ENCODE data around the gene TBC1D8. TPM values are rescaled to one million over a fixed set of nuclear protein-coding genes. Genes with fewer than 3 reads are reported as not detected.

TBC1D8 gene
- polyA plus RNA-seq, 1 donor = 45.3 TPM

DNA sequence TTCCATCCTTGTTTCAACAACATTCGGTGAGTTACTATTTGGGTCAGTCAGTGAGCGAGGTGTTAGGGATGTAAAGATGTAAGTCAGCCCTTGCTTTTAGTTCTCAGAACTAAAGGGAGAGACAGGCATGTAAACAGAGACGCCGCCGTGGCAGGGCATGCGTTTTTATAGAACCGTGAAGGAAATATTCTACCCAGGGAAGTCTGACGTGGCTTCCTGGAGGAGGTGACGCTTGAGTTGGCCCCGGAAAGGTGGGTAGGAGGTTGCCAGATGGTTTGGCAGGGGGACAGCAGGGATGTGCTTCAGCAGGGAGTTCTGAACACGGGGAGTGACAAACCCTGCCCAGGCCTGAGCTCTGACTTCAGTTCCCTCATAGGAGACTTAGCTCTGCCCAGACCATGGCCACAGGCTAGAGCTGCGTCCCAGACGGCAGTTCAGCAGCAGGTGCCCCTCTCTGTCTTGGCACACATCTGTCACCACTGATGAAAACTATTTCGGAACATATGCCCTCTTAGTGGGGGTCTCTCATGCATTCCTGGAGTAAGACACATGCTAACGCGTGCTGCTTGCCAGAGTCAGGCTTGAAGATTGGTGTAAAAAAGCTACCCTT lies 172.5 kb downstream of the TBC1D8 start:
- no peak for DNase-seq

DNA sequence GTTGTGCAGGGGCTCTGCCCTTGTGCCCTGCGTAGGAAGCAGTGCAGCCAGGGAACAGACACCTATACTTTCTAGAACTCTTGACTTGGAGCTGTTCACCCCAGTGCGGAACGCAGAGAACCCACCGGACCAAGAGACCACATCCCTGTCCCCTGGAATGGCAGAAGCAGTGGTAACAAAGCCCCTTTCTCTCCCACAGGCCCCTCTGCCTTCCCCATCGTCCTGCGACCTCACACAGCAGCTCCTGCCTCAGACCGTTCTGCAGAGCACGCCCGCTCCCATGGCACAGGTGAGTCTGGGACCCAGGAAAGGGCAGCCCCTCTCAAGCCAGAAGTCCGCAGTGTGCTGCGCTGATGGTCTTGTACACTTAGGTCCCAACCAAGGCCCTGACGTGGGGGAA lies 173.7 kb downstream of the TBC1D8 start:
- no peak for DNase-seq

DNA sequence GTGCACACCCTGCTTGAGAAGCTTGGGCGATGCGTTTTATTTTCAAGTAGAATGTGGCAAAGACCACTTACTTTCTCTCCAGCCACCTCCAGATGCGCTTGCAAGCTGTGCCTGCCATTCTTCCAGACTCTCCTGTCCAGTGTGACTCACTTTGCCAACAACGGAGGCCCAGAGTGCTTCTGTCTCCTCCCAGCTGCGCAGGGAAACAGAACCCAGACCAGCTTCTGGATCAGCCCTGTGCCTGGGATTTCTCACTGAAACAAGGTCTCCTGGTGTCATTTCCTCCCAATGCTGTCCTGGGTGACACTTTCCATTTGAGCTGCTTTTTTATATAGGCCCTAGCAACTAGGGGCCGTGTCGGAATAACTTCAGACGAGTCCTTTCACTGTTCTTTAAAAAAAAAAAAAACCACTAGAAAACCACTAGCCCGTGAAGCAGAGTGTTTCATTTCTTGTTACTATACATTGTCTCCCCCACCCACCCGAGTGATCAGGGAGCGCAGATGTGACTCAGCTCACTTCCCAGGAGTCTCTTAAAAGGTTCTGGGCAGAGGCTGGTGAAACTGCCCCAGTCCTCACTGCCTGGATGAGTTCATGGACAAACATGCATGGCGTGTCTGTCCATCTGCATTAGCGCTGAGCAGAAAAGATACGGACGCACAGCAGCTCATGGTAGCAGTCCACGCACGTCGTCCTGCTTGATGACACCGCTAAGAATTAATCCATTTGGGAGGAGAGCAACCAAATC lies 174.4 kb downstream of the TBC1D8 start:
- no peak for DNase-seq

DNA sequence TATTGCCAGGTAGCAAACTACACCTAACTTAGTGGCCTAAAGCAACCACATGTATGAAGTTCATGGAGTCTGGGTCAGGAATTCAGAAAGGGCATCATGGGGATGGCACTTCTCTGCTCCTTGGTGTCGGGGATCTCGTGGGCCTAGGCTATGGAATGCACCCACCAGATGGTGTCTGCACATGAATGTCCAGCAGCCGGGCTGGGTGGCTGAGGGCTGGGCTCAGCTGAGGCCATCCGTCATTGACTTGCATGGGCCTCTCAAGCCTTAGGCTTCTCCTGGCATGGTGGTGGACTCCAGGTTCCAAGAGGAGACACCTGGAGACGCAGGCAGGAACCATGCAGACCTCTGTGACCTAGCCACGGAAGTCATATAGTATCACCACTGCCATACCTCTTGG lies 175.1 kb downstream of the TBC1D8 start:
- DNase-seq = no peak

DNA sequence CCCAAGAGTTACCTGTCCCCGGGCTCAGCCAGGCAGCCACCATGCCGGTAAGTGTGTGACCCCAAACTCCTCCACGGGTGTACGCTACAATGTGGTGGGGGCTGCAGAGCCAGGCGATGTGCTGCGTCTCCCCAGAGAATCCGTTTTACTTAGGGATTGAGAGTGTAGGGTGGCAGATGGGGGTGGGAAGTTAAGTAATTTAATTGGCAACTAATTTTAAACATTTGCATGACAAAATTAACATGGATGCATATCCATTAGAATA lies 175.7 kb downstream of the TBC1D8 start:
- DNase-seq = no peak

DNA sequence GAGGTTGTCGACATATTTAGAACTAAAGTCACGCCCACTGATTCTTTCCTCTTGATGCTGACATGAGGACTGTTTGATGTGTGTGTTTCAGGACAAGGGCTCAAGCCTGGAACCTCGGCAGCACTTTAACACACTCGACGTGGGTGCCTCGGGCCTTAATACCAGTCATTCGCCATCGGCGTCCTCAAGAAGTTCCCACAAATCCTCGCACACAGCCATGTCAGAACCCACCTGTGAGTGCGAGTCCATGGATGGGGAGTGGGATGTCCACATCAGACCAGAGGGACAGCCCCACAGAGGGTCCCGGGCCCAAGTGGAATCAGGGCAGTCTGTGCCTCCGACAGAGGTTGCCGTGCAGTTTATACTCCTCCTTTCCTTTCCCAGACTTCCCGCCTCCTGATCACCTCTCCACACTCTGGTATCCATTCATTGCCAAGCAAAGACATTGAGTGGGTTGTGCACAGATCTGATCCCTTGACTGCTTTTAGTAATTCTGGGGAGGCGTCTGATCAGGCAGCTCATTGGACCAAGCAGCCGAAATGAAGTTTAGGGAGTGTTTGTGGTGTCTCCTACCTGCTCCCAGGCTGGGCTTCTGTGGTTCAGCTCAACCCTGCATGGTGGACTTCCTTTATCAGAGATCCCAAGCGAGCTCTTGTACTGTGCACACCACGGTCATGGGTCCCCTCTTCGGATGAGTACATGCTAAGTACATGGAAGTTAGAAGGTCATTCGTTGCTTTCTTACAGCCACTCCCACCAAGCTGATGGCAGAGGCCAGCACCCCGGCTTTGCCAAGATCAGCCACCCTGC lies 176.3 kb downstream of the TBC1D8 start:
- DNase-seq = no peak

DNA sequence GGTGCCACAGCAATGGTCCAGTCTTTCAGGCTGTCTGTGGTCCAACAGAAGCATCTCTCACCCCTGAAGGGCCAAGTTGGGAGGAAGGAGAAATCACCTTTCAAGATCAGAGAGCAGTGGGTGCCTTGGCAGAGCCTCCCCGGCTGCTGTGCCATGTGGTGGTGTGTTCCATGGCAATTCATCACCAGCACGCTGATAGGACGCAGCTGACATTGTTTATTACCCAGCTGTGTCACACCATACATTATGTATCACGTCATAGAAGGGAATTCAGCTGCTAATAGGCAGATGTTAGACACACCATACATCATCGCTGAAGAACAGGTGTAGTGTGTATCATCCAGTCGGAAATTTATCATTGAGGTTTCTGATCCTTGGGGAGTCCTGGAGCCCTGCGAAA lies 178.7 kb downstream of the TBC1D8 start:
- DNase-seq = no peak

DNA sequence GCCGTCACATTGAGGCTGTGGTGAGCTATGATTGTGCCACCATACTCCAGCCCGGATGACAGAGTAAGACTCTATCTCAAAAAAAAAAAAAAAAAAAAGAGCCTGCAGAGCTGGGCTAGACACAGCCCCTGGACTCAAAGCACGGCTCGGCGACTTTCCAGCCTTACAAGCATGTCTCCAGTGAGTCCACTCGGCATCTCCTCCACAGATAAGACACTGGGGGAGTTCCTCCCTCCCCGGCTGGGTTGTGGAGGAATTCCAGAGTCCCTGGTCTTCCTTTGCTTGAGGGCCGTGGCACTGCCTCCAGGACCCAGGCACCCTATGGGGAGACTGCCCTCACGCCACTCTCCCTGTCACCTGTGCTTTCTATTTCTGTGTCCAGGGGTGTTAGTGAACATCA lies 180.0 kb downstream of the TBC1D8 start:
- no peak for DNase-seq

DNA sequence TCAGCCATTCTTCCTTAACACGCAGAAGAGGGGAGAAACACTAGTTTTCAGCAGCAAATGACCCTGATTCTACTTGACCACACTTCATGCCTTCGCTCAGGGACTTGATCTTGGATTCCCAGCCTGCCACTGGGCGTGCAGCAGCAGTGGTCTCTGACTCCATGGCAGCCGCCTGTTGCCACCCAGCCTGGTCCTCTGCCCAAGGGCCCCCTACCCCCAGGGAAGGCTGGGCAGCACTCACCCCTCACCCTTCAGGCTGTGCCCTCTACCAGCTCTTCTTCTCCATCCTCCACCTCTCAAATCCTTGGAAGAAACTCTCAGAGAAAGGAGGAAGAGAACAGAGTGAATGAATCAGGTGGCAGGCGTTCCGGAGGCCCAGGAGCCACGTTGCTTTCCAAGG lies 181.2 kb downstream of the TBC1D8 start:
- DNase-seq = no peak

DNA sequence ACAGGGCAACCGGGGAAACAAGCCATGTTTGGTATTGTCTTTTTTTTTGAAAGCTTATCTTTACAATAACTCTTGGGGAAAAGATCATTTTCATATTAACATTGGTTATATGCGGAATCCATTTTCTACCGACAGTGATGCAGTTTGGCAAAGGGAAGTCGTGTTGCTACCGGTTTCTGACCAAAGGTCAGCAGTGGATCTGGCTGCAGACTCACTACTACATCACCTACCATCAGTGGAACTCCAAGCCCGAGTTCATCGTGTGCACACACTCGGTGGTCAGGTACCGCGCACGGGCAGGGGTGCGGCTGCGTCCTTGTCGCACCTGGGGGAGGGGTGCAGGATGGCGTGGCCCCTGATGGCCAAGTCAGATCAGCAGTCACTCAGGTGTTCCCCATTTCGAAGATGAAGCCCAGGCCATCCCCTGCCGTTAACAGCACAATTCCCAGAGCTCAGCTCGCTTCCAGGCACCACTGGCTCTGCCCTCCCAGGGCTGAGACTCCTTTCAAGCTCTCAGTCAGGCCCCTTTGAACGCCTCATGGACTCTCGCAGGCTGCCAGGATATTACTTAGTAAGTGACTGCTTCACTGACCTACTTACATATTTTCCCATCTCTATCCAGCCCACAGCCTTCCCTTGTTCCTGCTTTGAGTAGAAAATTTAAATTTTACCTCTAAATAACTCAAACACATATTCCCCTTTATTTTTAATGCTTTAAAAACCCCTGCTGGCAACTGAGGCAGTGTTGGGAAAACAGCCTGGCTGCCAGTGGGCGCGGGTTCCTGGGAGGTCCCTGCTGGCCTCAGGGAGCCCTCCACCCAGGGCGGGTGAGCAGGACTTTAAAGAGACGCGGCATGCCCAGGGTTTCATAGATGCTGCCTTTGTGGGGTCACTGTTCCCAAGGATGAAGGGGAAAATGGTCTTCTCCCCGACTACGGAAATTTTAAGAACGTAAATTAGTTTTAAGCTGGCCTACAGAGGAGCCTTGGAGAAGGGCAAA lies 182.7 kb downstream of the TBC1D8 start:
- no peak for DNase-seq

DNA sequence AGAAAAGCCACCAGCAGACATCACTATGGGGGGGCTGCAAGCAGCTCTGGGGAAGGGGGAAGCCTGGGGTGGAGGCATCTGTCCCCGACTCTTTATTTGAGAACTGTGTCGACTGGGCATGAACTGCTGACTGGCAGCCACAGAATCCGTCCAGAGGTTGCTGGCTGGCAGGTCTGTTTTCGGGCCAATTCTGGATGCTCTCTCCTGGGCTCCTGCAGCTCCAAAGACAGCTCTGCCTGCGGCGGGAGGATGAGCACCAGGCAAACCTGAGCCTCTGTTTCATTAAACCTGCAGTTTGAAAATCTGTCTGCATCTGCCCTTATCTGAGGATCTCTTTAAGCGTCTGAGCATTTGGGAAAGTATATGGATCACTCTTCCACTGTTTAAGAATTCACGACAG lies 183.5 kb downstream of the TBC1D8 start:
- no peak for DNase-seq

DNA sequence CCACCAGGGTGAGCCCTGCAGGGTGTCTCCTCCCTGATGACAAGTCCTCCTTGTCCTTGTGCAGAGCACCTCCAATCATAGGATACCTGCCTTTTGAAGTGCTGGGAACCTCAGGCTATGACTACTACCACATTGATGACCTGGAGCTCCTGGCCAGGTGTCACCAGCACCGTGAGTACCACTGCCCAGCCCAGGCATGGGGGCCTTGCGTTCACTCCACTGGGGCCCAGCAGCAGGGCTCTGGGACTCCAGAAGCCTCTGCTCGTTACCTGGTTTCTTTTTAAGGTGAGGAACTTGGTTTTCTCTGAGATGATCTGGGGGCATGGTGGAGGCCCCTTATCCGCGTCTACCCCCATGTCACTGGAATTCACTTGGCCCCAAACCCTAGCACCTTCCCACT lies 185.6 kb downstream of the TBC1D8 start:
- no peak for DNase-seq

DNA sequence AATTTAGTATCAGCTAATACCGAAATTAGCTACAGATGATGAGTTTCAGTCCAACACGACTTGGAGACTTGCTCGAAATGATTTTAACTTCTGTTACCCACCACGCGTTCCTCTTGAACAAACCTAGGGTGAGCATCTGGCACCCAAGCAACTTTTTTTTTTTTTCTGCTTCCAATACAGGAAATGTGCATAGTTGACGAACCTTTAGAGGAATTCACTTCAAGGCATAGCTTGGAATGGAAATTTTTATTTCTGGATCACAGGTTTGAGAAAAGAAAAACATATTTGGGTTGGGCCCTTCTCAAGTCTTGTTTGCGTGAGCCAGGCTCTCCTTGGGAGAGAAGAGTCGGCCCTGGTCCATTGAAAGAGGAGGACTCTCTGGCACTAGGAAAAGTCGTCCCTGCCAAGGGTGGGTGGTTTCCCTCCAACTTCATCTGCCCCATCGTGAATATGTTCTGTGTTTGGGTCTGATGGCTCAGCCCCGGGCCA lies 186.5 kb downstream of the TBC1D8 start:
- DNase-seq = no peak

DNA sequence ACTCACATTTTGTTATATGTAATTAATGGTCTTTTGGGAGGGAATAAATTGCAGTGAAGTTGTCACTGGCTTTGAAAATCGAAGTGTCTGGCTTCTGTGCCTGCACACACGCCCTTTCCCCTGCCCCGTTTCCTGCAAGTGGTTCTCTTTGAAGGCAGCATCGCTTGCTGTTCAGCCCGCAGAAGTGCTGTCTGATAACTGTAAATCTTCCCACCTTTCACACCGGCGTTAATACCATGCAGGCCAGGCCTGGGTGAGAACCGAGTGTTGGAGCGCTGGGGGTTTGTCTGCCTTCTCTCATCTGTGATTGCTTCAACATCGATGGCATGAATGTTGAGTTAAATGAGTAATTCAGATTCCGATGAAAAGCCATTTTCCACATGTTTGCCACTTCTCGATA lies 187.0 kb downstream of the TBC1D8 start:
- DNase-seq = no peak

DNA sequence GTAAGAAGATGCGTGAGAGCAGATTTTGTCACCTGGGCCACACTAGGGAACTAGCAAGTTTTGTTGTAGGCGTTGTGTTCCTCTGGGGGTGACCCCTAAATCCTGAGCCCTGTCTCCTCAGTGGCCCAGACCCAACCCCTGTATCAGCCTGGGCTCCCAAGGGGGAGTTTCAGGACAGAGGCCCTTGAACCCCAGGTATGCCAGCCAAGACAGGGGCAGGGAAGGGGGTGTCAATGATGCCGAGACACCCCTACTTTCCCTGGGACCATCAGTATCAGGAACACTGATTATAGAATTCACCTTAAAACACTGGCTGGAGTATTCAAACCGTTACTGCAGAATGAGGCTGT lies 188.2 kb downstream of the TBC1D8 start:
- no peak for DNase-seq

DNA sequence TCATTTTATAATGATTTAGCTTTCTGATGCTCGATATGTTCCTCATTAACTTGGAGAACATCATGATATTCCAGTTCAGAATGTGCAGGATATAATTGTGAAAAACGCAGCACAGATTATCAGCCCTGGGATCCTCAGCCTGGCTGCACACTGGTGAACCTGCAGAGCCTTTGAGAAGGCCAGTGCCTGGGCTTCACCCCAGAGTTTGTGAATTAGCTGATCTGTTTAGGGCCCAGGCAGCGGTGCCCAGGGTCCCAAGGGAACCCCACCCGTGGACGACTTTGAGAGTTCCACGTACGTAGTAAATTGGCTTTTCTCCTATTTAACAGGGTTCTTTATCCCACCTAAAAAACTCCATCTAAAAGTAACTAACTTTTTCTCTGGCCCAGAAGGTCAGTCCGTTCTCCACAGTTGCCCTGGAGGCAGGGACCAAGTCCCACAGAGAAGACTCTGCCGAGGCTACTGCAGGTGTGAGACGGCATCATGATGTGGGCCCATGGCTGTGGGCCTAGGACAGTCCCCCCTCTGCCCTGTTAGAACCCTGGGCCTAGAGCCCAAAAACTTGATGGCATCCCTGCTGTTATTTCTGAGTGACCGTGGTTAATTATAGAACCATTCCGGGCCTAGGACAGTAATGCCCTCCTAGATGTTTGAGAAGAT lies 188.7 kb downstream of the TBC1D8 start:
- no peak for DNase-seq

DNA sequence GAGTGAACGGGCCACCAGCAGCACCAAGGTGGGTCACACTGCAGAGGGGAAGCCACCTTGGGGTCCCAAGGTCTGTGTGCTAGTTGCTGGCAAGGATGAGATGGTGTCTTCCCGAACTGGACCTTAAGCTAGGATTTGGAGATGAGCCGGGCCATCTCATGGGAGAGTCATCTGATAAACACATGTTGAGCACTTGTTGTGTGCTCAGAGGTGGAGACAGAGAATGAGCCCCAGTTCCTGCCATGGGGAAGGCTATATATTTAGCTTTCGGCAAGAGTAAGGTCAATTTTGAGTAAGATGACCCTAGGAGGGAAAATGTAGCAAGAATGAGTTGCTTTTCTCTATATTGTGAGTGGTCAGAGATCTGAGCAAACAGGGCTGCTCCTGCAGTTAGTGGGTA lies 190.5 kb downstream of the TBC1D8 start:
- no peak for DNase-seq

DNA sequence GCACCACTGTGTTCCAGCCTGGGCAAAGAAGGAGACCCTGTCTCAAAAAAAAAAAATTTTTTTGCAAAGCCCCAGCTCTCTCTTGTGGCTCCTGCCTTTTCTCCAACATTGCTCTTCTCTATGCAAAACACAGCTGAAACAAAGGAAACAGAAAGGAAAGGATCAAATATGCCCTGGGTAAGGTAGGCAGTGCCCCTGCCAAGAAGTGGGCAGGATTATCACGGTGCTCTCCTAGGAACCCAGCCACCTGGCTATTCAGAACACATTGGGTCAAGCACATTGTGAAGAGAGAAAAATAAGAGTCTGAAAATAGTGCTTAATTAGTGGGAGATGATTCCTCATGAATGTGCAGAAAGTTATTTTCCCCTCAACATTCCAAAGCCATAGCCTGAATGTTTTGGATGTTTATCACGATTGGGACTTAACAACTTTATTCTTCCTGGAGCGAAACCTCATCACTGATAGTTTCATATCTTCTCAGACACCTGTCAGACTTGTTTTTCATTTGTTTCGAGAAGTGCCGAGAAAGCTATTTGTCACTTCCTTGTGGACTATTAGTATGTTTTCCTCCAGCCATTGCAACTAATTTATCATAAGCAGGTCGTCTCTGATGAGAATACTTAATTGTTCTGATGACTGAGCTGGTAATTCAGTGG lies 191.8 kb downstream of the TBC1D8 start:
- DNase-seq = no peak

DNA sequence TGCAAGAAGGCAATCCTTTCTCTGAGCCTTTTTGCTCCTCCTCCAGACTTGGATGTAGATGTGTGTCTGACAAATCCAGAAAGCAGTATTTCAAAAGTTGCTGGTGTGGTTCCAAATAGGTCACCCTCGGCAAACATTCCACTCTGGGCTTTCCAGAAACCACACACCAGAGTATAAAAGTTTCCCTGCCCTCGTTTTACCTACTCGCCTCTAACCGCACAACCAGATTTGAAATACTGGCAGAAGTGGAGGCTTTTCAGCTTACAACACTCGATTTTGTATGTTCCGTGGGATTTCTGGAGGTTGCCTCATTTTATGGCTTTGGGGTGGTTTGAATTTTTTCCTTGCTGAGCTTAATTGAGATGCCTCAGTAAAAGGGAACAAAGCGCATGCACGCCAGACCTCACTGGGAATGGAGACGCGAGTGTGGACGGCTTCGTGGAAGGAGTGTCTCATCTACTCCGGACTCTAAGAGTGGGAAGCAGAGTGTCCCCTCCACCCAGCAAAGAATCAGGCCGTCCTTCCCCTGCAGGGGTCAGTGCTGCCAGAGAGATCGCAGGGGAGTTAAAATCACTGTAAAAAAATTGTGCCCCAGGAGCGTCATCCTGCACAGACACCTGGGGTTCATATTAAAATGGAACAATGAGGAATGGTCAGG lies 193.1 kb downstream of the TBC1D8 start:
- no peak for DNase-seq

All from left kidney (tissue), 2 donors.